NOMO-1 treated with DMSO at 0.1 percent for 48 hours (cell line): ENCODE results near the gene ZNF177.

Source experiments
- DNase-seq: peaks from one replicate; lab custom pipeline; 2025; ENCODE audit not compliant: unreplicated experiment; lab: John Stamatoyannopoulos, UW

Gene ZNF177

GRCh38 chr19:9427941-9428340 is 65.1 kb downstream of the ZNF177 start:
- no peak for DNase-seq

- no peak for DNase-seq
Measured at GRCh38 chr19:9430444-9430843, 67.6 kb downstream of the ZNF177 start.

- DNase-seq, result no peak
Measured at GRCh38 chr19:9431475-9431874, 68.7 kb downstream of the ZNF177 start.
